Activated naive CD4-positive, alpha-beta T cell treated with anti-CD3 and anti-CD28 coated beads, Interleukin-2, amount 50 U/mL, for 72 hours (primary cell): ENCODE results near the gene WNT16. TPM values are rescaled to one million over a fixed set of nuclear protein-coding genes. Genes with fewer than 3 reads are reported as not detected.
"Not testable (repeated sequence)": the region's sequence is repeated elsewhere in the genome, so short reads cannot be mapped to it uniquely, and the experiment has no call there.

ENCODE experiments used
- ATAC-seq, 2 donors: fragments of 150-1000 bp; cut with Tn5 transposase; 2 replicates each; pipeline ENCODE4 v1.10.0; 2021; ENCODE audit warnings: mild to moderate bottlenecking in 2 of 2, moderate library complexity in 2 of 2
- DNase-seq, 2 donors: peaks; one replicate each; pipeline ENCODE4 v3.0.0; 2021 to 2022; ENCODE audit warnings: low spot score in 2 of 2
- H3K27ac Mint-ChIP-seq, 2 donors: one replicate each; pipeline ENCODE4 v1.8.0; 2022; ENCODE audit warnings: mild to moderate bottlenecking in 2 of 2, mixed read lengths in 2 of 2
- H3K36me3 Mint-ChIP-seq, 2 donors: one replicate each; pipeline ENCODE4 v1.8.0; 2022; ENCODE audit warnings: mixed read lengths in 2 of 2
- H3K9me3 Mint-ChIP-seq, 2 donors: one replicate each; pipeline ENCODE4 v1.8.0; 2022; ENCODE audit warnings: mixed read lengths in 2 of 2
- total RNA-seq, 2 donors: library from RNA; stranded (reverse); gene quantifications; one replicate each; pipeline ENCODE4 v1.2.3, GENCODE V29; 2022

WNT16 gene, protein sequence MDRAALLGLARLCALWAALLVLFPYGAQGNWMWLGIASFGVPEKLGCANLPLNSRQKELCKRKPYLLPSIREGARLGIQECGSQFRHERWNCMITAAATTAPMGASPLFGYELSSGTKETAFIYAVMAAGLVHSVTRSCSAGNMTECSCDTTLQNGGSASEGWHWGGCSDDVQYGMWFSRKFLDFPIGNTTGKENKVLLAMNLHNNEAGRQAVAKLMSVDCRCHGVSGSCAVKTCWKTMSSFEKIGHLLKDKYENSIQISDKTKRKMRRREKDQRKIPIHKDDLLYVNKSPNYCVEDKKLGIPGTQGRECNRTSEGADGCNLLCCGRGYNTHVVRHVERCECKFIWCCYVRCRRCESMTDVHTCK
- not detected for total RNA-seq

DNA sequence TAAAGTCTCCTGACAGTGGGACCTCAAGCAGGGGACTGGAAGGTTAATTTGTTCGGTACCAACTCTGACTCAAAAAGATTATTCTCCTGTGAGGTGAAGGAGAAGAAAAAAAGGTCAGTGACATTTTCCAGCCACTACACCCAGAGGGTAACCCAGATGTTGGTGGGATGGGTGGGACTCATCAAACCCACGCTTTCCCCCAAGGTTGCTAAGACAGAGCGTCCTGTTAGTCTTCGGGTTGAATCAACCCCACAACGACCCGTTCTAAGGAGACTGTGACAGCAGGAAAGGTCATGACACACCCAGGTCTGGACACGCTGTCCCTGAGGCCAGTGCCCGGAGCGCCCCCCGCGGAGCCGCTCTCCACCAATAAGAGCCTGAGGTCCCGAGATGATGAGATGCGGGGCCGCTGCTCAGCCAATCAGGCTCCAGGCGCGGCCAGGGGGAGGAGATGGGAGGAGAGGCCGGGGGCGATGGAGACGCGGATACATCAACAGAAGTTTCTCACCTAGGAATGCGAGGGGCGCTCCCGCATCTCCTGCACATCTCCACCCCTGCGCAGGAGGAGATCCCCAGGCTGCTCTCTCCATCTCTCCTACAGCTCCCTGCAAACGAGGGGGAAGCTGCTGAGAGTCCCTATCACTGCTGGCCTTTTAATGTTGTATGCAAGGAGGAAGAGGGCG is at the start of gene WNT16:
Gene WNT16, plus strand, starts transcription at position 493 of the 683 bp plus-strand sequence. CDS start 293 bp downstream, outside the sequence.
- peak in 1 of 2 donors; percentile 25 for ATAC-seq

DNA sequence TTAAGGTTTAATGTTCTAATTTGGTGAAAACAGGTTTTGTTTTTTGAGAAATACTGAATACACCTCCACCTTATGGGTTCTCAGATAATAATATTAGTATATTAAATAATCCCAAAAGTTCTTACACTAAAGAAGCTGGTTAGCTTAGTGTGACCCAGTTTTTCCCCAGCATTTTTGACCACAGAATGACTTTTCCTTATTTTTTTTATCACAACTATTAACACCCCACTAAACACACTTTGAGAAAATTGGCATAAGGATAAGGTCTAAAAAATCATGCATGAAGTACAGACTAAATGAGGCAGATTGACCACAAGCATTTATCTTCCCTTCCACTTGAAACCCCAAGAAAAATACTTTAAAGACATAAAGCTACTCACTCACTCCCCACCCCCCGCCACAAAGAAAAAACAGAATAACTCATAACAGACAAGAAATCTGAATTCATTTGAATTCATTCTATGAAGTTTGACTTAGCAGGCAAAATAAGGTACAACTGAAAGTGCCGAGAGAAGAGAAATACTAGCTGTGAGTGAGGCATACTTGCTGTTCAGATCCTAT is 49.7 kb upstream of the WNT16 start:
- no peak for DNase-seq
- ATAC-seq, result peak in 1 of 2 donors; percentile 50
- Mint-ChIP-seq H3K9me3 (peaks cover 6 to 19% of the 10 kb centered on the region in 2 donors), H3K36me3 (peaks cover 4% of the 10 kb centered on the region in 2 donors), H3K27ac (peak overlapping the region in 1 of 2 donors; percentile 1)

More for the DNA sequence above, at the start of gene WNT16:
- H3K27ac Mint-ChIP-seq, result no peak within 1 kb of the TSS
- H3K36me3 Mint-ChIP-seq, result peaks cover 4 to 5% of the 10 kb centered on the region in 2 donors
- DNase-seq, result no peak
- H3K9me3 Mint-ChIP-seq, result no peaks in the 10 kb centered on the region

DNA sequence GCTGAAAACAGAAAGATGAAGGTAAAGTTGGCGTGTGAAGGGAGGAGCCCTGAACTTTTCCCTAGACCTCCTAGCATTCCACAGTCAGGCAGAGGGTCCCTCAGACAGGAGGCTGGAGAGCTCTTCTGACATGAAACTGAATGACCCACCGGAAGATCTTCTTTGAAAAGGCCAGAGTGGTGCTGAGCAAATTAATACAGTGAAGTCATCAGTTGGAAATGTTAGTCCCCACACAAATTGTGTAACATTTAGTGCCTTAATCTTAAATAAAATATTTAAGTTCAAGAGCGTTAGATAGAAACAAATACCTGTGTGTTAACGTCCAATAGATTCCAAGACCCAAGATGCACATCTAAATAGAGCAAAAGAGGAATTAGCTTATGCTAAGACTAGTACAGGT is 49.0 kb upstream of the WNT16 start:
- peaks cover 6 to 7% of the 10 kb centered on the region in 2 donors for H3K36me3 Mint-ChIP-seq
- no peak for DNase-seq
- H3K9me3 Mint-ChIP-seq, result peaks cover 8 to 21% of the 10 kb centered on the region in 2 donors
- H3K27ac Mint-ChIP-seq, result no peak overlapping the region
- no peak for ATAC-seq

DNA sequence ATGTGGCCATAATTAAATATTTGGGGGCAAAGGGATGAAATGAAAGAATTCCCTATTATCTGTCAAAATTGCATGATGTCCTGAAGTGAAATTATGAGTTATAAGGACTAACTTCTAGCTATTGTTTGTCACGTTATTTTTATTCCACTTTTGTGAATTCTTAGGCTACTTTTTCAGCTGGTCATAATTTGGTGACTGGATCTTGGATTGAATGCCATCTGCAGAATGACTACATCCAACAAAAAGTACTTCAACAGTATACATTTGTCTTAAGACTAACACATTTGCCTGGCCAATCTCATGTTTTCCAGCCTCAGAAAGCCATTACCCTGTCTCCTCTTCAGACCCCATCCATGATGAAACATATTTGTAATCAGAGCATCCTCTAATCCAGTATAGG is 48.1 kb upstream of the WNT16 start:
- Mint-ChIP-seq H3K9me3 (peaks cover 16 to 30% of the 10 kb centered on the region in 2 donors), H3K27ac (no peak overlapping the region), H3K36me3 (peaks cover 14 to 16% of the 10 kb centered on the region in 2 donors)
- no peak for ATAC-seq
- DNase-seq, result no peak

DNA sequence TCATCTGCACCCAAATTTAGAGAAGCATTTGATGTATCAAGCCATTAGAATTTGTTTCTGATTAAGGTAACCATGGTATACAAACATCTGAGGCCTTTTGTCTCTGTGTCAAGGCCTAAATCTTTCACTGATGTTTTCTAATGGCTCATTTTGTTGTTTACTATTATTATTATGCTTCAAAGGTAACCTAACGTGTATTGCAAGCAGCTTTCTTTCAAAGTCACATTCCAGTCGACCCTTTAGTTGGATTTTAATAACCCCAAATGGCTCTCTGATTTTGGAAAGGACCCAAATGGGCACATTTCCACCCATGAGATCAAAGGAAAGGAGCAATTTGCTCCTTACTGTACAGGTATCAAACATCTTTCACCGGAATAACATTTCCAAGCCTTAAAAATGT is 46.7 kb upstream of the WNT16 start:
- ATAC-seq (no peak), DNase-seq (no peak)
- peaks cover 12 to 35% of the 10 kb centered on the region in 2 donors for H3K9me3 Mint-ChIP-seq
- no peak overlapping the region for H3K27ac Mint-ChIP-seq
- H3K36me3 Mint-ChIP-seq, result peaks cover 12 to 27% of the 10 kb centered on the region in 2 donors

DNA sequence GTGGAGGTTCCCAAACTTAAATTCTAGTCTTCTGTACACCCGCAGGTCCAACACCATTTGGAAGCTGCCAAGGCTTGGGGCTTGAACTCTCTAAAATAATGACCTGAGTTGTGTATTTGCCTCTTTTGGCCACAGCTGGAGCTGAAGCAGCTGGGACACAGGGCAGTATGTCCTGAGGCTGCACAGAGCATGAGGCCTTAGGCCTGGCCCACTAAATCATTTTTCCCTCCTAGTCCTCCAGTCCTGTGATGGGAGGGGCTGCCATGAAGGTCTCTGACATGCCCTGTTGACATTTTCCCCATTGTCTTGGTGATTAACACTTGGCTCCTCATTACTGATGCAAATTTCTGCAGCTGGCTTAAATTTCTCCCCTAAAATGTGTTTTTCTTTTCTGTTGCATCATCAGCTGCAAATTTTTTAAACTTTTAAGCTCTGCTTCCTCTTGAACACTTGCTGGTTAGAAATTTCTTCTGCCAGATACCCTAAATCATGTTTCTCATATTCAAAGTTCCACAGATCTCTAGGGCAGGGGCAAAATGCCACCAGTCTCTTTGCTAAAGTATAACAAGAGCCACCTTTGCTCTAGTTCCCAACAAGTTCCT is 43.6 kb upstream of the WNT16 start:
- DNase-seq (no peak), ATAC-seq (no peak)
- Mint-ChIP-seq H3K9me3 (peaks cover 12 to 31% of the 10 kb centered on the region in 2 donors), H3K27ac (no peak overlapping the region), H3K36me3 (peaks cover 12 to 27% of the 10 kb centered on the region in 2 donors)

DNA sequence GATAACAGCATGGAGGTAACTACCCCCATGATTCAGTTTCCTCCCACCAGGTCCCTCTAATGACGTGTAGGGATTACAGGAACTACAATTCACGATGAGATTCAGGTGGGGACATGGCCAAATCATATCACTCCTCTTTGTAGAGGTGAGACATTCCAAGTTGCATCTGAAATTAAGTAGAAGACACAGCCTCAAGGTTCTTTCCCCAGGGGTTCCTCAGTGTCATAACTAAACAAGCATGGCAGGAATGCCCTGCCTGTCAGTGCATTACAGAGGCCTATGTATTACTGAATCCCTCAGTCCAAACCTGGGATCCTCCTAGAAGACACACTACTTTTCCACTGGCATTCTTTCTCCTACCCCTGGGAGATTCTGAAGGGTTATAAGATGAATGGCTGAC is 42.6 kb upstream of the WNT16 start:
- no peak overlapping the region for H3K27ac Mint-ChIP-seq
- H3K36me3 Mint-ChIP-seq, result peaks cover 12 to 25% of the 10 kb centered on the region in 2 donors
- DNase-seq (no peak), ATAC-seq (peak in 1 of 2 donors; percentile 40)
- peaks cover 12 to 31% of the 10 kb centered on the region in 2 donors for H3K9me3 Mint-ChIP-seq

DNA sequence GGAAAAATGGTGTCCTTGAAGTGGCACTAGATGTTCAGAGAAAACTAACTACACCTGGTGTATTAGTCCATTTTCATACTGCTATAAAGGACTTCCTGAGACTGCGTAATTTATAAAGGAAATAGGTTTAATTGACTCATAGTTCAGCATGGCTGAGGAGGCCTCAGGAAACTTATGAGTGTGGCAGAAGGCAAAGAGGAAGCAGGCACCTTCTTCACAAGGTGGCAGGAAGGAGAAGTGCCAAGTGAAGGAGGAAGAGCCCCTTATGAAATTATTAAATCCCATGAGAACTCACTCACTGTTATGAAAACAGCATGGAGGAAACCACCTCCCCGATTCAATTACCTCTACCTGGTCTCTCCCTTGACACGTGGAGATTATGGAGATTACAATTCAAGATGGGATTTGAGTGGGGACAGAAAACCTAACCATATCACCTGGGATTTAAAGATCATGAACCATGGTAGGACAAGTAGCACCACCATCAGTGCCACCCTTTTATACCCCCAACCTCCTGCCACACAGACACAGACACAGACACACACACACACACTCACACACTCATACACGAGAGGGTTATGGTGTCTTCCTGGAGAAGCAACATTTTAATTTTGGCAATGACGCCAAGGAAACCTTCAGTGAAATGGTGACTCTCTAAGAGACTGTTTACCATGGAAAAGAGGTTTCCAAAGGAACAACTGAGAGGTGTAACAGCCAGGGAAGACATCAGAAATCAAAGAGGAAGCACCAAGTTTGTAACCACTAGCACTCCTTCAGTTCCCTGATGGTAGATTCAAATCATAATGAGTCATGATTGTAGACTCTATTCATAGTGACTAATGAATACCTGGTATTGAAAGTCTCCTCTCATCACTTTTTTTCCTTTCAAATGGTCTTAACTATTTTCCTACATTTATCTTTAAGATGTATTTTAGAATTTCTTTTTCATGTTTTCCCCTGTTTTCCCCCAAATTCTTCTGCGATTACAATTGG is 41.8 kb upstream of the WNT16 start:
- Mint-ChIP-seq H3K9me3 (peaks cover 12 to 33% of the 10 kb centered on the region in 2 donors), H3K27ac (peak overlapping the region in 1 of 2 donors; percentile 36), H3K36me3 (peaks cover 12 to 24% of the 10 kb centered on the region in 2 donors)
- ATAC-seq (peak; percentile 57 to 87), DNase-seq (no peak)

DNA sequence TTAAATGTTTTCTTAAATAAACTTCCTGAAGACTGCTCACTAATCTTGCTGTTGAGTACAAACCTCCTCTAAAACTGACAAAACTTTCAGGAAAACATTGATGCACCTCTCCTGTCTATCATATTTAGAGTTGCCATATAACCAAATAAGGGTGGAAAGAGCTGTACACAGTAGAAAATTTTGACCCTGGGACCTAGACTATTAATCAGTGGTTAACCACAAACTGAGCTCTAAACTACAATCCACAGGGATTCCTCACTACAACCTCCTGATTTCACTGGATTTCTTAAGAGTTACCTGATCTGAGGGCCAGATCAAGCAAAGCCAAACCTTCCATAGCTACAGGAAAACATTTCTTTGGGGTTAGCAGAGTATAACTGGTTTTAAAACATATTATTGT is 39.9 kb upstream of the WNT16 start:
- Mint-ChIP-seq H3K9me3 (peaks cover 17 to 36% of the 10 kb centered on the region in 2 donors), H3K36me3 (peaks cover 12 to 26% of the 10 kb centered on the region in 2 donors), H3K27ac (no peak overlapping the region)
- no peak for ATAC-seq
- DNase-seq, result no peak

DNA sequence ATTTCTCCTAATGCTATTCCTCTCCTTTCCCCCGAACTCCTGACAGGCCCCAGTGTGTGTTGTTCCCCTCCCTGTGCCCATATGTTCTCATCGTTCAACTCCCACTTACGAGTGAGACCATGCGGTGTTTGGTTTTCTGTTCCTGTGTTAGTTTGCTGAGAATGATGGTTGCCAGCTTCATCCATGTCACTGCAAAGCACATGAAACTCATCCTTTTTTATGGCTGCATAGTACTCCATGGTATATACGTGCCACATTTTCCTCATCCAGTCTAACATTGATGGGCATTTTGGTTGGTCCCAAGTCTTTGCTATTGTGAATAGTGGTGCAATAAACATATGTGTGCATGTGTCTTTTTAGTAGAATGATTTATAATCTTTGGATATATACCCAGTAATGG is 38.9 kb upstream of the WNT16 start:
- not testable (repeated sequence) for H3K27ac Mint-ChIP-seq, ATAC-seq, DNase-seq
- Mint-ChIP-seq H3K36me3 (peaks cover 9 to 24% of the 10 kb centered on the region in 2 donors), H3K9me3 (peaks cover 16 to 32% of the 10 kb centered on the region in 2 donors)

DNA sequence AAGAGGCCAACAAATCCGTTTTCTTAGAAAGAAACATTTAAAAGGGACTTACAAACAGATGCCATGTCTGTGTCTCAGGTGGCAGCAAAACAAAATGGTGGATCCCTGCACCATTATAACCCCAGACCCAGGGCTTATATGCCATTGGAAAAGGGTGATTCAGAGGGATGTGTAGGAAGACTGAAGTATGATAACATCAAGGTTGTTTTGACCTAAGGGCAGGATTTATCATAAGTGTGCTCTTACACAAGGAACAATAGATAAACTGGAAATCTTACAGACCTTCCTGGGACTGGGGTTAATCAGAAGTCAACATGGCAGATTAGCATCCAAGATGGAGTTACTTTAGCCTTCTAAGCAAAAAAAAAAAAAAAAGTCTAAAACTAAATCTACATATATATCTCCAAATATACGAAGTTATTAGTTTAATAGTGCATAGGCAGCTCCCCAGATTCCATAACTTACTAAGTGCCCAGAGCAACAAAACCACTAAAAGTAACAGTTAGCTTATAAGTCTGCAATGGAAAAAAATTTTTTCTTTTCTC is 34.3 kb upstream of the WNT16 start:
- H3K36me3 Mint-ChIP-seq, result peaks cover 0 to 5% of the 10 kb centered on the region in 2 donors
- H3K27ac Mint-ChIP-seq, result no peak overlapping the region
- no peak for ATAC-seq
- H3K9me3 Mint-ChIP-seq, result peaks cover 7 to 11% of the 10 kb centered on the region in 2 donors
- DNase-seq, result no peak

DNA sequence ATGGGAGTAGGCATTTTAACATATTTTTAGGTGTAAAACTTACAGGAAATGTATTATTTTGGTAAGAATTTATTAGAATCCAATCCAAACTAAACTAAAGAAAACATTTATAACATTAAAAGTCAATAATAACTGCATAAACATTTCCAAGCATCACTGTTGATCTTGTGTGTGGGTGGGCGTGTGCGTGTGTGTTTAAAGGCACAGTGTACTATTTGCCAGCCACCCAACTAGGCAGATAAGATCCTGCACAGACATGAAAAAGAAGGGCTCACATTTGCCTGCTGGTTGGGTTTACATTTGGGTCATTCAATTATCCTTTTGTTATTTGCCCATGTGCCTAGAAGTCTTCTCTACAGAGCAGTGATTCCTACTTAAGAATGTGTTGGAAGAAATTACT is 31.0 kb upstream of the WNT16 start:
- Mint-ChIP-seq H3K9me3 (peaks cover 6 to 7% of the 10 kb centered on the region in 2 donors), H3K27ac (no peak overlapping the region), H3K36me3 (peaks cover 0 to 5% of the 10 kb centered on the region in 2 donors)
- ATAC-seq (no peak), DNase-seq (no peak)

DNA sequence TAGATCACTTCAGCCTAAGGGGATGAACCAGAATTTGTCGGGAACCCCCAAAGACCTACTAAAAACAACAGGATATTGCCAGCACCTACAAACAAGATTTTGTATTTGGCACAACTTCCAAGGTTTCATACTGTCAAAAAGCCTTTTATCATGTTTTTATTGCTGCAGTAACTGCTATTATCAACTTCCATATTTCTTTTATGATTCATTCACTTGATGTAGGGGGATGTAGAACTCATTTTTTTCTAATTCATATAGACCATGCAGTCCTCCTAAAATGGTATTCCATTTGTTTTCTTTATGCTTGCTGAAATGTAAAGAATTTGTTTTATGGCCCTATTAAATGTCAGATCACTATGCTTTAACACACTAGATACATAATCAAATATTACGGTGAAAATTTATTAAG is 30.0 kb upstream of the WNT16 start:
- Mint-ChIP-seq H3K9me3 (peaks cover 2 to 3% of the 10 kb centered on the region in 2 donors), H3K27ac (no peak overlapping the region), H3K36me3 (peaks cover 0 to 4% of the 10 kb centered on the region in 2 donors)
- DNase-seq (no peak), ATAC-seq (no peak)

DNA sequence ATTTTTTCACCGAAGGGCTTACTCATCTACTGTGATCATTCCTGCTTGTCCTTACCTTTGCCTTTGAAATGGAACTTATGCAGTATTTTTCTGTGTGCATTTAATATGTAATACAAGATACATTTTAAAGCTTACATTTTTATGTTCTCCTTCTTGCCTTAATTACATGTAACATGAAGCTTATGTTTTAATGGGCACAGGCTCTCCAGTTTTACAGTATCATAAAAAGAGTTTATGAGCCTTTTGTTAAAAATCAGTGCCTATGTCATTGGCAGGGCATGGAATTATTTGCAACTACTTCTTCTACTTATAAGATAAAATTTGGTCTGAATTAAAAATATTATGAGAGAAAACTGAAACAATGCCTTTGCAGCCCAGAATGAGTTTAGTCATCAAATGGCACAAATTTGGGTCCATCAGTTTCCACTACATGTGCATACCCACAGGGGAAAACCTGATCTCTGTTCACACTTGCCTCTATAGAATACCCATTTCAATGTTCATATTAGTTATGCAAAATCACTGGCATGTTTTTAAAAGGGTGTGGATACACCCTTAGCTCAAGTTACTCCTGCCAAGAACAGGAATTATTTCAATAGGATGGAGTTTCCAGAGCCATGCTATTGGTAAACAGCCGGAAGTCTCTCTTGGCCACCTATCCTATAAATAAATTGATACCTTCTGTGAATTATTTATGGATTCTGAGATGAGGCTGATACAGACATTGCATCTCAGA is 27.9 kb upstream of the WNT16 start:
- no peaks in the 10 kb centered on the region for H3K36me3 Mint-ChIP-seq
- no peak overlapping the region for H3K27ac Mint-ChIP-seq
- no peak for ATAC-seq
- no peaks in the 10 kb centered on the region for H3K9me3 Mint-ChIP-seq
- no peak for DNase-seq
